Astrocyte of the cerebellum (primary cell): ENCODE data around the gene KIAA1191.
A peak's percentile ranks its signal among the peaks of the same experiment; 100 is the strongest.

Experiments used
- DNase-seq: peaks from one replicate; pipeline ENCODE4 v3.0.0-alpha.2; 2011; ENCODE audit warnings: low read depth
- H3K4me3 ChIP-seq: 2 replicates; pipeline ENCODE4 v1.5.1; 2011; ENCODE audit warnings: mild to moderate bottlenecking, low read depth, low read length, moderate library complexity
- in situ Hi-C: cut with HindIII; loops from 2 replicates; pipeline ENCODE4 v1.10.0; 2017; ENCODE audit warnings: low sequenced_read_pairs
- TF ChIP-seq, protein P1 (sequence below): IDR thresholded peaks from 2 replicates; pipeline ENCODE4 v1.5.1; 2012; ENCODE audit warnings: low read length, low read depth, moderate library complexity, mild to moderate bottlenecking; ENCODE audit errors: missing control alignments

Gene KIAA1191

DNA sequence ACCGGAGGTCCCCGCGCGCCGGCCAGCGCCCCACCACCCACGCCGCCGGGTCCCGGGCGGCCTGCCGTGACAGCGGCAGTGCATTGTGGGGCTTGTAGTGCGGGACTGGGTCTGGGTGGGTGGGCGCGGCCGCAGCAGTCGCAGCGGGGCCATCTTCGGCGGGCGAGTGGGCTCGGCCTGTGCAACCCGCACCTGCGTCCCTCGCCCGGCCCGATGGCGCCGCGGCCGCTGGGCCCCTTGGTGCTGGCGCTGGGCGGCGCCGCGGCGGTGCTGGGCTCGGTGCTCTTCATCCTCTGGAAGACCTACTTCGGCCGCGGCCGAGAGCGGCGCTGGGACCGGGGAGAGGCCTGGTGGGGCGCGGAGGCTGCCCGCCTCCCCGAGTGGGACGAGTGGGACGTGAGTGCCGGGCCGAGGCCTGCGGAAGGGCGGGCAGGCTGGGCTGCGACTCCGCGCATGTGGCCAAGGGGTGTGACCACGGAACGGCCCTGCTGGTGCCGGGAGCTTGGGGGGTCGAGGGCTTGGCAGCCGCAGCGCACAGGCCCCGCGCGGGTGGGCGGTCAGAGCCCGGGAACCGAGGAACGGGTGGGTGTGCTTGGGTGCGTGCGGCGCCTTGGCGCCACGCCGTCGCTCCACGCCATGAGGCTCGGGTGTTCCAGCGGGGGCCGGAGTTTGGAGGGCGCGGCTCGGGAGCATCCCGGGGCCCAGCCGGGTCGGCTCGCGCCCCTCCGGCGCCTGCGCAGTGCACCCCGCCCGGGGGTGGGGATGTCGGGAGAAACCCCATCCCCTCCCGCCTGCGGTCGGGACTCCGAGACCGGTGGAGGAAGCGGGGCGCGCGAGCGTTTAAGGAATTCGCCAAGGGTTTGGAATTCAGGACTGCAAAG lies 4.0 kb upstream of the KIAA1191 start, which contains the start of gene ARL10:
Gene ARL10 (plus strand): TSS at position 137 of the 881 bp plus-strand sequence. CDS start 77 bp downstream, at position 214.
- DNase-seq = no peak
- TF ChIP-seq, protein P1, sequence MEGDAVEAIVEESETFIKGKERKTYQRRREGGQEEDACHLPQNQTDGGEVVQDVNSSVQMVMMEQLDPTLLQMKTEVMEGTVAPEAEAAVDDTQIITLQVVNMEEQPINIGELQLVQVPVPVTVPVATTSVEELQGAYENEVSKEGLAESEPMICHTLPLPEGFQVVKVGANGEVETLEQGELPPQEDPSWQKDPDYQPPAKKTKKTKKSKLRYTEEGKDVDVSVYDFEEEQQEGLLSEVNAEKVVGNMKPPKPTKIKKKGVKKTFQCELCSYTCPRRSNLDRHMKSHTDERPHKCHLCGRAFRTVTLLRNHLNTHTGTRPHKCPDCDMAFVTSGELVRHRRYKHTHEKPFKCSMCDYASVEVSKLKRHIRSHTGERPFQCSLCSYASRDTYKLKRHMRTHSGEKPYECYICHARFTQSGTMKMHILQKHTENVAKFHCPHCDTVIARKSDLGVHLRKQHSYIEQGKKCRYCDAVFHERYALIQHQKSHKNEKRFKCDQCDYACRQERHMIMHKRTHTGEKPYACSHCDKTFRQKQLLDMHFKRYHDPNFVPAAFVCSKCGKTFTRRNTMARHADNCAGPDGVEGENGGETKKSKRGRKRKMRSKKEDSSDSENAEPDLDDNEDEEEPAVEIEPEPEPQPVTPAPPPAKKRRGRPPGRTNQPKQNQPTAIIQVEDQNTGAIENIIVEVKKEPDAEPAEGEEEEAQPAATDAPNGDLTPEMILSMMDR = no peak
- in situ Hi-C loops = no loop called here
- H3K4me3 ChIP-seq = peak within 1 kb of the TSS; percentile 76

GRCh38 chr5:176364765-176365350 lies 3.3 kb upstream of the KIAA1191 start:
- TF ChIP-seq, protein P1 = no peak
- in situ Hi-C loops = no loop called here
- no peak for DNase-seq
- peak overlapping the region; percentile 76 for H3K4me3 ChIP-seq

DNA sequence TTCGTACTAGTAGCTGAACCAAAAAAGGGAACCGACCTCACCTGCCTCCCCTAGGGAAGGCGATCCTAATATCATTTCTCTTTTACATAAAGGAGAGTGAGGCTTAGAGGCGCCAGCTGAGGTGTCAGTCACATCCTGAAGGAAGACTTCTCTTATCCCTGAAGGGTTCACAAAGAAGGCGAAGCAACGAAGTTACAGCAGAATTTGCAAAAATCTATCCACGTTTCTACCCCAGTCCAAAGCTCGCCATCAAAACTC lies 598 bp upstream of the KIAA1191 start:
- H3K4me3 ChIP-seq = peak overlapping the region; percentile 97
- no peak for DNase-seq
- TF ChIP-seq, protein P1 = no peak
- in situ Hi-C loops = no loop called here

DNA sequence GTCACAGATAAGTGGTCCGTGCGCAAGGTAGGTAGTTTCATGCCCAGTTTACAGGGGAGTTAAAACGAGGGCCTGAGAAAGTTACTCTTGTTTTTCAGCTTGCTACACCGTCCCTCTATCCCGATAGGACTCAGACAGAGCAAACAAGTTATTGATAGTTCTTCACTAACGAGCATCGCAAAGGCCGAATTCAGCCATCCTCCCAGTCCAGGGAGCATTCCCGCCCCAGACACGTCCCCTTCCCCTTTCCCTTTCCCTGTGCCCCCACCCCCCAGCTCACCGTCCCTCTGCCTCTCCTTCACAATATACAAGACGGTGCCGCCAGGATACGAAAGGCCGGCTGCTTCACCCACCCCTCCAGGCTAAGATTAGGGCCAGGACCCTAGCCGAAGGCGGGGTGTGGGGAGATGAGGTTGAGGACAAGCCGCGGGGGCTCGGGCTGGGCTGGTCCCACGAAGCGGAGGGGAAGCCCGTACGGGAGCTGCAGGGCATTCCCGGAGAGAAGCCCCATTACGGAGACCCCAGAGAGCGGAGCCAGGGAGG lies 599 bp downstream of the KIAA1191 start:
- TF ChIP-seq, protein P1 = no peak
- peak overlapping the region; percentile 97 for H3K4me3 ChIP-seq
- in situ Hi-C loops = no loop called here
- DNase-seq = no peak

- TF ChIP-seq, protein P1 = no peak
- no peak overlapping the region for H3K4me3 ChIP-seq
- in situ Hi-C loops = no loop called here
- DNase-seq = no peak
Observed at GRCh38 chr5:176359658-176360057, 1.9 kb downstream of the KIAA1191 start.

DNA sequence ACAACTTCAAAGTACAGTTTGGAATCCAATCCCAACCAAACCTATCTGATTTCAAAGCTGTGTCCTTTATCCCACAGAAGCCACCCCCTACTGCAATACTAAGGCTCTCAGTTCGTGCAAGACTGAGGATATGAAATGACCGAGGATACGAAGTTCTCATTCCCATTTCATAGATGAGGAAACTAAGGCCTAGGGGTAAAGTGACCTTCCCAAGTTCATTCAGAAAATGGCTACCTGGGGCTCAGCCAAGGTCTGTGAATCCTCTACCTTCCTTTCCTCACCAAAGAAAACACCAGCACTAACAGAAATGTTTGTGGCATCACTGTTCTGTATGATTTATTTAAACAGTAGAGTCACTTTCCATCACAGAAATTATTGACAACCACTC lies 5.4 kb downstream of the KIAA1191 start:
- TF ChIP-seq, protein P1 = no peak
- H3K4me3 ChIP-seq = no peak overlapping the region
- no peak for DNase-seq
- in situ Hi-C loops = no loop called here
